Activated CD4-positive, alpha-beta memory T cell treated with anti-CD3 and anti-CD28 coated beads, Interleukin-2, amount 10 ng/mL, durations not matched to agents 7 days and 5 days (primary cell): ENCODE results near the gene DNAH2. TPM values are rescaled to one million over a fixed set of nuclear protein-coding genes. Genes with fewer than 3 reads are reported as not detected.

Source experiments
- CTCF ChIA-PET: fragments of 350-600 bp; sonication (Branson Sonifier 250); formaldehyde crosslinking; loops from one replicate; lab custom pipeline; 2021; ENCODE audit warnings: antibody characterized with exemption, inconsistent platforms; lab: Charles Lee
- POLR2A ChIA-PET: fragments of 350-600 bp; sonication (Branson Sonifier 250); formaldehyde crosslinking; loops from one replicate; lab custom pipeline; 2021; ENCODE audit warnings: antibody characterized with exemption; lab: Charles Lee
- DNase-seq: peaks from one replicate; pipeline ENCODE4 v3.0.0-alpha.2; 2020
- H3K27ac Mint-ChIP-seq: one replicate; pipeline ENCODE4 v1.8.0; 2021; ENCODE audit warnings: mild to moderate bottlenecking, mixed read lengths
- H3K27me3 Mint-ChIP-seq: one replicate; pipeline ENCODE4 v1.8.0; 2021; ENCODE audit warnings: mixed read lengths
- H3K36me3 Mint-ChIP-seq: one replicate; pipeline ENCODE4 v1.8.0; 2021; ENCODE audit warnings: low read depth, mixed read lengths
- H3K4me1 Mint-ChIP-seq: one replicate; pipeline ENCODE4 v1.8.0; 2021; ENCODE audit warnings: mixed read lengths
- H3K4me3 Mint-ChIP-seq: one replicate; pipeline ENCODE4 v1.8.0; 2021; ENCODE audit warnings: mild to moderate bottlenecking, mixed read lengths
- H3K9me3 Mint-ChIP-seq: one replicate; pipeline ENCODE4 v1.8.0; 2021; ENCODE audit warnings: mixed read lengths
- total RNA-seq, 2 experiments: library from RNA; stranded (reverse); gene quantifications; one replicate each; pipeline ENCODE4 v1.2.3, GENCODE V29; 2021

Gene DNAH2
- total RNA-seq, 2 experiments from 2014 or later, result not detected

GRCh38 chr17:7875804-7876370 lies 158.3 kb downstream of the DNAH2 start:
- ChIA-PET CTCF (interaction anchor here (2.4 kb wide), 1 partner anchor 11 kb away, joined by 9 read pairs; no protein-coding TSS in a partner anchor), POLR2A (interaction anchor here (1.2 kb wide), 1 partner anchor 8 kb away, joined by 4 read pairs; no protein-coding TSS in a partner anchor)
- H3K4me1 Mint-ChIP-seq, result no peaks in the 10 kb centered on the region
- H3K27ac Mint-ChIP-seq, result no peak overlapping the region
- H3K27me3 Mint-ChIP-seq, result no peaks in the 10 kb centered on the region
- no peak overlapping the region for H3K4me3 Mint-ChIP-seq
- no peaks in the 10 kb centered on the region for H3K9me3 Mint-ChIP-seq
- no peak for DNase-seq
- peaks cover 8% of the 10 kb centered on the region for H3K36me3 Mint-ChIP-seq

- POLR2A ChIA-PET, result interaction anchor here (0.6 kb wide), 1 partner anchor 191 kb away, joined by 3 read pairs; no protein-coding TSS in a partner anchor
- H3K4me1 Mint-ChIP-seq, result no peaks in the 10 kb centered on the region
- no peaks in the 10 kb centered on the region for H3K9me3 Mint-ChIP-seq
Measured at GRCh38 chr17:7878234-7878633, 160.7 kb downstream of the DNAH2 start.

DNA sequence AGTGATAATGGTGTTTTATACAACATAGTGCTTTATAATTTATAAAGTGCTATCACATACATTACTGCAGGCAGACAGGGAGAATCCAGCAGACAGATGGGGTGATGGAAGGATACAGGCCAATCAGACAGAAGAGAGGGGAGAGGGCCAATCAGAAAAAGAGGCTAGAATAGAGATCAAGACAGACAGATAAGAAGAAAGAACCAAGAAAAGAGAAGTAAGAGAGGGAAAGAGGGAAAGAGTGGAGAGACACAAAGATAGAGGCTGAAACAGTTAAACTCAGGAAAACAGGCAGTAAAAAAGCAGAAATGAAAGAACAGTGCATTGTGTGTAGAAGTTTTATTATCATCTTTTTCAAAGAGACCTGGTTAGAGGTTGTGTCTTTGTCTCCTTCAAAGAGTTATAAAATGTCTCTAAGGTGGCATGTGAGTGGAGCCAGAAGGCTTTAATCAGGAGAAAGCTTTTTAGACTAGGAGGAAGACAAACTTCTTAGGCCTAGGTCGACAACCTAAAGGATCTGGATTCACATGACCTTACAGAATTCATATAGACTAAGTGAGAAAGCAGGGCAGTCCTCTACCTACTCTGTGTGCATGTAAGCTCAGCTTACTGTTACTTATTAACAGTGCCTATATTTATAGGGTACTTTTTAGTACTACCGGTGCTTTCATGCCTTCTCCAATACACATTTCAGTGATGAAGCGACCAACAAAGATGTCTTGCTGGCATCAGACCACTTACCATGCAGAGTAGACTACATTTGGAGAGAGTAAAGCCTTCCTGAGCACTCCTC lies 162.7 kb downstream of the DNAH2 start:
- Mint-ChIP-seq H3K27me3 (no peaks in the 10 kb centered on the region), H3K4me3 (no peak overlapping the region), H3K9me3 (no peaks in the 10 kb centered on the region), H3K36me3 (peaks cover 5% of the 10 kb centered on the region), H3K4me1 (peaks cover 3% of the 10 kb centered on the region), H3K27ac (no peak overlapping the region)
- ChIA-PET POLR2A (no interaction called here), CTCF (interaction anchor here (0.5 to 1.0 kb wide), 2 partner anchors 18 to 341 kb away, joined by 3 to 6 read pairs; no protein-coding TSS in a partner anchor)
- no peak for DNase-seq

More at GRCh38 chr17:7878234-7878633, 160.7 kb downstream of the DNAH2 start:
- H3K4me3 Mint-ChIP-seq, result no peak overlapping the region
- DNase-seq, result no peak
- H3K27ac Mint-ChIP-seq, result no peak overlapping the region
- CTCF ChIA-PET, result interaction anchor here (1.0 kb wide), 1 partner anchor 9 kb away, joined by 3 read pairs; no protein-coding TSS in a partner anchor
- H3K36me3 Mint-ChIP-seq, result peaks cover 8% of the 10 kb centered on the region
- no peaks in the 10 kb centered on the region for H3K27me3 Mint-ChIP-seq

GRCh38 chr17:7881276-7882054 lies 163.9 kb downstream of the DNAH2 start:
- ChIA-PET CTCF (no interaction called here), POLR2A (no interaction called here)
- DNase-seq, result no peak
- Mint-ChIP-seq H3K27ac (no peak overlapping the region), H3K9me3 (no peaks in the 10 kb centered on the region), H3K27me3 (no peaks in the 10 kb centered on the region), H3K36me3 (peaks cover under 1% of the 10 kb centered on the region), H3K4me1 (peaks cover 3% of the 10 kb centered on the region), H3K4me3 (no peak overlapping the region)

DNA sequence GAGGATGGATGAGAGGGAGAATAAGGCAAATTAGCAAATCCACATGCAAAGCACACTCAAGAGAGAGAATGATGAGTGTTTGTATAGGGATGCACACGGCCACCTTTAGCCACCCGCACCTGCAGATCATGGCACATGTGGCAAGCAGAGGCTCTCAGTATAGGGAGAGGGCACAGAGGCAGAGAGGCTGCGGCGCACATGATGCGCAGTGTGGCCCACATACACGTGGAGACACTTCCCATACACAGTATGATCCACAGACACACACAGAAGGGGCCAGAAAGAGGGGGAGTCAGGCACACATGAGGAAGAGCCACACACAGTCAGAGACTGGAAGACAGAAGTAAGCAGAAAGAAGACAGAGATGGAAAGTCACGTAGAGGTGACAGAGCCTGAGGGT lies 164.5 kb downstream of the DNAH2 start:
- Mint-ChIP-seq H3K4me1 (peaks cover 3% of the 10 kb centered on the region), H3K27me3 (no peaks in the 10 kb centered on the region), H3K4me3 (no peak overlapping the region), H3K36me3 (no peaks in the 10 kb centered on the region), H3K27ac (no peak overlapping the region), H3K9me3 (no peaks in the 10 kb centered on the region)
- POLR2A ChIA-PET, result interaction anchor here (1.0 to 1.6 kb wide), 2 partner anchors 53 to 291 kb away, joined by 3 to 4 read pairs; no protein-coding TSS in a partner anchor
- no peak for DNase-seq
- CTCF ChIA-PET, result interaction anchor here (1.2 kb wide), 1 partner anchor 23 kb away, joined by 5 read pairs; no protein-coding TSS in a partner anchor

- Mint-ChIP-seq H3K27me3 (no peaks in the 10 kb centered on the region), H3K4me1 (peaks cover 3% of the 10 kb centered on the region), H3K27ac (no peak overlapping the region), H3K4me3 (no peak overlapping the region), H3K36me3 (no peaks in the 10 kb centered on the region), H3K9me3 (no peaks in the 10 kb centered on the region)
- ChIA-PET POLR2A (interaction anchor here (1.0 to 1.6 kb wide), 4 partner anchors 12 to 291 kb away, joined by 3 to 4 read pairs (median 3); partner anchors contain the start of gene NAA38), CTCF (interaction anchor here (0.6 to 1.2 kb wide), 3 partner anchors 20 to 275 kb away, joined by 3 to 5 read pairs (median 4); no protein-coding TSS in a partner anchor)
- no peak for DNase-seq
Measured at GRCh38 chr17:7882629-7883028, 165.1 kb downstream of the DNAH2 start.

Other genes starting within 250 kb of the DNAH2 start
- 10 to 100 TPM; 27.4 to 27.9 TPM for gene ZBTB4, start 238.1 kb upstream of the DNAH2 start, total RNA-seq
- gene SLC35G6, start 236.3 kb upstream of the DNAH2 start, total RNA-seq, result not detected
- 100 to 1,000 TPM; 169 to 172 TPM for gene POLR2A, start 233.4 kb upstream of the DNAH2 start, total RNA-seq
- gene TNFSF12, start 168.7 kb upstream of the DNAH2 start, total RNA-seq, result 10 to 100 TPM; 79.8 to 86.7 TPM
- gene TNFSF13, start 159.0 kb upstream of the DNAH2 start, total RNA-seq, result 1 to 10 TPM; 1.8 to 2.0 TPM
- gene SENP3, start 155.8 kb upstream of the DNAH2 start, total RNA-seq, result 10 to 100 TPM; 37.6 to 39.9 TPM
- gene CD68, start 138.1 kb upstream of the DNAH2 start, total RNA-seq, result 10 to 100 TPM; 34.5 to 36.0 TPM
- 10 to 100 TPM; 54.1 to 58.6 TPM for gene MPDU1, start 133.9 kb upstream of the DNAH2 start, total RNA-seq
- under 1 TPM; 0.30 to 0.40 TPM for gene SOX15, start 127.7 kb upstream of the DNAH2 start, total RNA-seq
- 10 to 100 TPM; 30.4 to 31.2 TPM for gene FXR2, start 102.8 kb upstream of the DNAH2 start, total RNA-seq
- gene SAT2, start 89.9 kb upstream of the DNAH2 start, total RNA-seq, result 10 to 100 TPM; 36.2 to 37.9 TPM
- not detected for gene SHBG, start 87.6 kb upstream of the DNAH2 start, total RNA-seq
- gene ATP1B2, start 66.8 kb upstream of the DNAH2 start, total RNA-seq, result under 1 TPM; 0.25 to 0.50 TPM
- 100 to 1,000 TPM; 123 TPM for gene TP53, start 30.3 kb upstream of the DNAH2 start, total RNA-seq
- gene WRAP53, start 29.3 kb upstream of the DNAH2 start, total RNA-seq, result 10 to 100 TPM; 18.6 to 18.8 TPM
- not detected for gene EFNB3, start 12.5 kb upstream of the DNAH2 start, total RNA-seq
- gene KDM6B, start 116.5 kb downstream of the DNAH2 start, total RNA-seq, result 10 to 100 TPM; 20.9 to 23.7 TPM
- 1 to 10 TPM in 1 of 2 experiments, under 1 TPM in 1; 0.78 to 1.5 TPM for gene TMEM88, start 137.3 kb downstream of the DNAH2 start, total RNA-seq
- 10 to 100 TPM; 69.8 to 76.9 TPM for gene NAA38, start 139.8 kb downstream of the DNAH2 start, total RNA-seq
- gene CYB5D1, start 140.3 kb downstream of the DNAH2 start, total RNA-seq, result 1 to 10 TPM; 5.3 to 7.5 TPM
- gene CHD3, start 171.0 kb downstream of the DNAH2 start, total RNA-seq, result 100 to 1,000 TPM; 127 to 131 TPM
- 1 to 10 TPM; 3.6 to 3.7 TPM for gene RNF227, start 198.5 kb downstream of the DNAH2 start, total RNA-seq
- gene KCNAB3, start 212.1 kb downstream of the DNAH2 start, total RNA-seq, result 1 to 10 TPM; 7.7 to 8.4 TPM
- gene TRAPPC1, start 214.2 kb downstream of the DNAH2 start, total RNA-seq, result 100 to 1,000 TPM; 238 to 244 TPM
- 10 to 100 TPM; 58.8 to 64.6 TPM for gene CNTROB, start 214.5 kb downstream of the DNAH2 start, total RNA-seq